GM18498 (cell line): ENCODE results near the gene BMP7.

Experiments
- ATAC-seq: cut with Tn5 transposase; IDR thresholded peaks from one replicate; pipeline ENCODE4 v1.9.1; 2021; ENCODE audit warnings: mild to moderate bottlenecking, moderate library complexity; ENCODE audit not compliant: unreplicated experiment

BMP7 gene

DNA sequence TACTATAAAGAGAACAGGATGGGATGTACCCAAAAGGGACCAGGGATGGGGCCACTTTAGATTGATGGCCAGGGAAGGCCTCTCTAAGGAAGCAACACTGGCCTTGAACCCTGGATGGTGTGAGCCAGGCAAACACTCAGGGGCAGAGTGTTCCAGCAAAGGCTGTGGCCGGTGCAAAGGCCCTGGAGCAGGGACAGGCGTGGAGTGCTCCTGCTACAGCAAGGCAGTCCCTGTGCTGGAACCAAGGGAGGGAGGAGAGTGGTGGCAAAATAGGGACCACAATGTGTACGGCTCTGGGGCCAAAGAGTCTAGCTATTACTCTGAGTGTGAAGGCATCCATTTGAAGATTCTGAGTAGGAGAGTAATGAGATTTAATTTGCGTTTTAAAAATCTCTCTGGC lies 131.6 kb downstream of the BMP7 start:
- ATAC-seq: no peak

DNA sequence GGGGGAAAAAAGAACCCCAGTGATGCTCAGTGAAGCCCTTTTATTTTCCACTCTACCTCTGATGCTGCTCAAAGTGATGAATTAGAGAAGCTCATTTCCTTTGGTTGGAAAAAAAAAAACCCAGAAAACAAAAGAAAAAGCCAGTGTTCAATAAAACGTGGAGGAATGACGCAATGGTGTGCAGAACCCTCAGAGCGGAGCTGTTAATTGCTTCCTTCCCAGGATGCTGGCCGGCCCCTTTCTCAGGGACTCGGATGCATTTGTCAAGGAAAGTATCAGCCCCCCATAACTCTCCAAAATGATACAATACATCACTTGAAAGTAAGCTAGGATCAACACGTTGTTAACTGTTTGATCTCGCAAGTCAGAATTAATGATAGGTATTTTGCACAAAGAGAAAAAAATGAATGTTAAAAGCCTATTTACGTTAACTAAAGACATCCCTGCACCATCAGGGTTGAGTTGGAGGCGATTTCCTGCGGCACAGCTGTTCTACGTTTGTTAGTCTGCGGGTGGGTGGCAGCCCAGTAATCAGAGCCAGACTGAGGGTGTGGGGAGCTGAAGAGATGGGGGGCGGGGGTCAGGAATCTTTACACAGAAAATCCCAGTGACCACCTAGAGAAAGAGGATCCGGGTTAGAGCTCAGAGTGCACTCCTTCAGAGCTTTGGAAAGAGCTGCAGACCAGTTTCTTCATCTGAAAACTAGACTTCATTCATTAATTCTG lies 132.4 kb downstream of the BMP7 start:
- no peak for ATAC-seq

DNA sequence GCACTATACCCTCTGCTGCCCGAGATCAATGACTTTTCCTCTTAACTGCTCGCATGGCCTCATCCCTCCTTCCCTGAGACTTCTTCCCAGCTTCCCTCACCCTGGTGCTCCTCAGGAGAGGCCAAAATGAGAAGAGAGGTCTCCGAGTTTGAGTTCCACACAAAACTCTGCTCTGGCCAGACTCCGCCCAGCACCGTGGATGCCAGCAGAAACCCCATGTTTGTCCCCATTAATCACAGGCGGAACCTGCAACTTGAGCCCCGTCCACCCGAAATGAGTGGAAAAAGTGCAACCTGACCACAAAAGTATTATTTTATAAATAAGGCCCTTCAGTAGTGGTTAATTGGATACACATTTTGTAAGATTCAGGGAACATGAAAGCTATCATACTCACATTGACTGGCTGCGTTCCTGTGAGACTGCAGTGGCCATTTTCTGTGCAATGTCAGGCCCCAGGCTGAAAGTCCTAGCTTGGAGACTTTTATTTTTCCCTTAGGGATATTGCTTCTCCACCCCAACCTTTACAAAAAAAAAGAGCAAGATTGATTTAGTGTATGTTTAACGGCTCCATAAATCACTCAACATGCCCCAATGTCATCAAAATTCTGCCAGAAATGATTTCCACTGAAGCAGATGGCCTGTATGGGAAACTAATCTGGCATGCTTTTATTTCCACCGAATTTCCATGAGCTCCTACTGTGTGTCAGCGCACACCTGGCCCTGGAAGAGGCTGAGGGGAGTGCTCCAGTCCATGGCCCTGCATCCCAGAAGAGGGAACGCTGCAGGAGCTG lies 134.6 kb downstream of the BMP7 start:
- ATAC-seq: no peak

DNA sequence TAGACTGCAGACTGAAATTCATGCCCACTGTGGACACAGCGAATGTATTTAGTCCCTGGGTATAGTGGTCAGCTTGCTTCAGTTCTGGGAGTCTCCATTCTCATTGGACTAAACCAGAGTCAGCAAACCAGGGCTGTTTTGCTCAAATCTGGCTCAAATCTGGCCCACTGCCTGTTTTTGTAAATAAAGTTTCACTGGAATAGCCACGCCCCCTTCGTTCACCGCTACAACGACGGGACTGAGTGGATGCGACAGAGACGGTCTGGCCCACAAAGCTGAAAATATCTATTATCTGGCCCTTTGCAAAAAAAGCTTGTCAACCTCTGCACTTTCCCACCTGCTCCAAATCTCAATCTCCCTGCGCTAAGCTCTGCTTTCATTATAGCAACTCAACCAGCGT lies 135.4 kb downstream of the BMP7 start:
- no peak for ATAC-seq

DNA sequence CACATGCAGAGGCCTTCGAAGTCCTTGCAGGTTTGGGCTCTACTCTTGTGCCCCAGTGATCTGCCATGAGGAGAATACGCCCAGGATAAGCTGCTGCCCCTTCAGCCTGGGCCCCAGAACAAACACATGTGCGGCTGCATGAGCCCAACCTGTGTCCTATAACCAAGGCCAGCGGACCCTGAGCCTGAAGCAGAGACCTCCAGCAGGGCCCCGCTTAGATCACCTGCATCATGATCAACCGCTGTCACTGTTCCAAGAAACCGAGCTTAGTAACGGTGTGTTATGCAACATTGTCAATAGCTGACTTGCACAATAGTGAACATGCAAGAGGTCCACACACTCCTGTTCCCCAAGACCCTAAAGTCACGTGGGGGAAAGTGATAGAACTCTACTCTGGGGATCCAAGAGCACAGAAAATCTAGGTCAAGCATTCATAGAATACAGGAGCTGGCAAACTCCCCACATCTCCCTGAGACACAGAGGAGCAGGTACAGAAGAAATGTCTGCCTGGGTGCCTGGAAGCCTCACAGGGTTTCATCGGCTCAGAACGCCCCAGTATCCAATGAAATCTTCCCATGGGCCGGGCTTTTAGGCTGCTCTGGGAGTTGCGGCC lies 136.2 kb downstream of the BMP7 start:
- no peak for ATAC-seq

DNA sequence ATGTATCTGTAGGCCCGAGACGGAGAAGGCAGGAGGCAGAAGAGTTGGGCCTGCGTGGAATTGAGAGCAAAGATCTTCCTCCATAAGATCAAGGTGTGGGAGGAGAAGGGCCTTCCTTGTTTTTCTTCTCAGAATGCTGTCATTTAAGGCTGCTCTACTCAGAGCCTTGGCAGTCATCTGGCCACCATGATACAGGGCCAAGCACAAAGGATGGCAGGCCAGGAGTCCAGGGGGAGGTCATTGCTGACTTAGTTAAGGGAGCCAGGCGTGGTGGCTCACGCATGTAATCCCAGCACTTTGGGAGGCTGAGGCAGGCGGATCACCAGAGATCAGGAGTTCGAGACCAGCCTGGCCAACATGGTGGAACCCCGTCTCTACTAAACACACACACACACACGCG lies 137.1 kb downstream of the BMP7 start:
- ATAC-seq: no peak

DNA sequence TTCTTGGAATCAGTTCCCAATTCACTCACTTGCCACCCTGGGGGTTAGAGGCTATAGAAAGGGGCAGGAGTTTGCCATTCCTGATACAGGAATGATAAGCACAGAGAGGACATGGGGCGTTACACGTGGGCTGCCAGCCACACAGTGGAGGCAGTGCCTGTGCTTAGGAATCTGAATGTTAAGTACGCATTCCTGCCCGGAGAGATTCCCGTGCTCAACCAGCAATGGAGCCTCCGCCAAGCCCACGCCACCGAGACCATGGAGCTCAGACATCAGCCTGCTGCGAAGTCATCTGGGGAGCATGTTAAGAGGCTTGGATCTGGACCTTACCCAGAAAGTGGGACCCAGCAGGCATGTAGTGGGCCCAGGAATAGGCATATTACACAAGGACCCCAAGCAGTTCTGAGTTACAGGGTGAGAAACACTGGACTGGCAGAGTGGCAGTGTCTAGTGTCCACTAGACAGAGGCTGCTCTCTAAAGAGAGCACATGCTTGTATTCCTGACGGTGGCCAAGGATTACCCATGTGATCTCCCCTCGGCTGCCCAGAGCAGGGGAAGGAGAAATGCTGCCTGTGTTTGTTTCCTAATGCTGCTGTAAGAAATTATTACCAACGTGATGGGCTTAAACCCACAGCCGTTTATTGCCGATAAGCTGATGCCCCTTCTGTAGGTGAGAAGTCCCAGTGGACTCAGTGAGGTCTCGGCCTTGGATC lies 138.2 kb downstream of the BMP7 start:
- ATAC-seq: no peak

DNA sequence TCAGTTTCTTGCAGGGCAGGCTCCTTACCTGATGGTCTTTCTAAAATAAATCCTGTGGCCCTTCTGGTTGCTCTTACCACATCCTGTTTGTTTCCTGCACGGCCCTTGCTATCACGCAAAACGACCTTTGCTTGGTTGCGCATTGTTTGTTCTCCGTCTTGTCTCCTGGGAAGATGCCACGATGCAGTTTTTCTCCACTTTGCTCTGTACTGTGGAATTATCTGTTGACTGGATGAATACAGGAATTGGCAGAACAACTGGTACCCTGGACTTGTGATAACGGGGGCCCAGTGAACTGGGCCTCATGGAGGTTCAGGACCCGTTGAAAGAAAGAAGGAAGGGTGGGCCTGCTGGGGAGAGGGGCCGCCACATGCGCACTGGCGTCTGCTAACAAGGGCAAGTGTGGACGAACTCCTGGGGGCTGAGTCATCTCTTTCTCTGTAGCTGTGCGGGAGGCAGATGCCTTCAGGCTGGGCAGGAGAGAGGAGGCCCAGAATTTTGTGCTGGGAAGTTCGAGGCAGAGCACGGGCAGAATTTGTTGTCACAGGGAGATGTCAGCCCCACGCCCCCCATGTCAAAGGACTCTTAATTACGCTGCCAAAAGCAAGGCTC lies 139.9 kb downstream of the BMP7 start:
- ATAC-seq: no peak

DNA sequence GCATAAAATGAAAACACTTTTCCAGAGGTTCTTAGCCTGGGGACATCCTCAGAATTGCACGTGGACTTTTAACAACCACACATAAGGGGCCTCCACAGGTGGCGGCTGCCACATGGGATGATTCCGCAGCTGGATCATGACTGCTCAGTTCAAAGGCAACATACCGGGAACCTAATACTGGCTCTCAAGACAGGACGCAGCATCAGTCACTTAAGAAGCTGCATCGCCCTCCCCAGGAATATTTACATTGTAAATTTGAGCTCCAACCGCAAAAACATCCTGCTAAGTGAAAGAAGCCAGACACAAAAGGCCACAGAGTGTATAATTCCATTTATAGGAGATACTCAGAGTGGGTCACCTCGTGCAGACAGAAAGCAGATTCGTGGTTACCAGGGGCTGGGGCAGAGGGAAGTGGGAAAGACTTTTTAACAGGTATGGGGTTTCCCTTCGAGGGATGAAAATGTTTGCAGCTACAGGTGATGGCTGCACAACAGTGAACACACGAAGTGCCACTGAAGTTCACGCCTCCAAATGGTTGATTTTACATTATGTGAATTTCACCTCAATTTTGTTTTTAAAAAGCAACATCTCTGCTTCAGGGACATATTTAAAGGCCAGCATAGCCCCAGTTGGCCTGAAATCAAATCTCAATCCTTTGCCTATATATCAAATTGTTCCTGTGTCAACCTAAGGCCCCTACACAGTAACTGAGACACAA lies 141.5 kb downstream of the BMP7 start:
- no peak for ATAC-seq

DNA sequence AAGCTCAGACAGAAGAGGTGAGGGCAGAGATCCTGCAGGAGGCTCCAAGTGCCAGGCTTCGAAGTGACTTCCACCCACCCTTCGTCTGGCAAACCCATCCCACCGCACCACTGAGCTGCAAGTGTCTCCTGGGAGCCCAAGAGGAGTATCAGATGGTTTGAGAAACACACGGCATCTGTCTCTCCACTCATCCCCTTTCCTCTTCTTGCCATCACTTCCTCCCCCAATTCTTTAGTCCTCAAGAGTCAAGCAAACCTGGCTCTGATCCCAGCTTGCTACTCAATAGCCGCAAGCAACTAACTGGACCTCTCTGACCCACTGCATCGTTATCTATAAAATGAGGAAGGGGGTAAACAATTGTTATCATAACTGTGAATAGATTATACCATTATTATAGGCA lies 142.1 kb downstream of the BMP7 start:
- no peak for ATAC-seq

DNA sequence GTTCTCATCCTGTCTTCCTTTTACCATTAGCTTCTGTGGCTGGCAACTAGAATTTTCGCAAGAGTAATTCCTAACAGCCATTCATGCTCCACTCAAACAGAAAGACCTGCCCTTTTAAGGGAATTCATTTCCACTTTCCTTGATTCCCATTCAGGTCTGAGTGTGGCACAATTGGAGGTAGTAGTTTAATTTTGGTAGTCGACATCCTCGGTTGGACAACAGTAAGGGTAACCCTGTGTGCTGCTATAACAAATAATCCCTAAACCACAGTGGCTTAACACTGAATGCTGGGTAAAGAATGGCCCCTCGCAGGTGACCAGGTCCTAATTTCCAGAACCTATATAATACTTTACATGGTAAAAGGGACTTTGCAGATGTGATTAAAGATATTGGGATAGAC lies 142.9 kb downstream of the BMP7 start:
- no peak for ATAC-seq

DNA sequence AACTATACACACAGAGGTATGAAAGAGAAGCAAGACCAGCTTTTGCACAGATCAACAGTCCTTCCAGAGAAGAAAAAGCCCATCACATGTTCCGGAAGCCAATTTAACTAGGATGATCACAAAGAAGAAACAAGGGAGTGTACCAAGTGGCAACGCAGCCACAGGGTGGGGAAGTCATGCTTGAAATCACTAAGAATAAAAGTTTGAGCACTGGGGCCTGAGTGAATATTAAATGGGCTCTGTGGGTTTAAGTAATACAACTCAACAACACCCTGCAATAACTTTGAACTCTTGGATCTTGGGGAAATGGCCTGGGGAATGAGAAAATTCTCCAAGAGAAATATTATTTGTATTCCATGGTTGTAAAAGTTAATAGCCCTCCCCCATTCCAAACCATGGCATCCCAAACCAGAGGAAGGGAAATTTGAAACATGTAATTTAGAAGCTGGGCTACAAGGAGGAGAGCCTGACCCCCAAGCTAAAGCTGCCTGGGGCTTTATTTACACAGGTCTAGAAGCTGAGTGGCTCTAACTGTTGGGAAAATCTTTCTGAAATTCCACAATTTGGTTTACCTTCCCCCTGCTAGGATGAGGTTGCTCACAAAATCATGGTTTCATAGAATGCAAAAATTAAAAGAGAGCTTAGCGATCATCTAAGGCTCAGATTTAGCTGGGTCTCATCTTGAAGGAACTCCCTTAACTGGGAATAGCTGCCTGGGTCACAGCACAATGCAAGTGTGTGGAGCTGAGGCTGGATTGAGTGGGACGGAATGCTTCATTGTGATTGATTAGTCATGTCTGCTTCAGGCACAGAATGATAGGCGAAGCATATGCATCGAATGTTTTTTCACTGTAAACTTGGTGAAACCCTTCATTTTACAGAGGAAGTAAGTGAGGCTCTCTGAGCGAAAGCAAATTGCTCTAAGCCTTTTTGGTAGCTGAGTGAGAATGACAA lies 143.6 kb downstream of the BMP7 start:
- ATAC-seq: no peak

DNA sequence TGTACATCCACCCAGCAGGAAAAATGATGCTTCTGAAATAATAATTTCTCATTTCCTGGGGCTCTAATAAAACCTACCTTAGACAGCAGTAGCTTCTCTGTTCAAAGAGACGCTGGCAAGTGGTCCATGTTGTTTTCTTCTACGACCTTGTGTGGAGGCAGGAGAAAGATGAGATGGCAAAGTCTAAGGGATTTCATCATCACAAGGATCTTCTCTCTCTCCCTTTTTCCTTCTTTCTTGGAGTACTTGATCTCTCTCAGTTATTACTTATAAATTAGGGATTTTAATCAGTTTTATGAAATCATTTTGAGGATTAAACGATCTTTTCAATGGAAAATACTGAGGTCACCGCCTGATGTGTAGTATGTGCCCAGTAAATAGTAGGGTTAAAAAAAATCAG lies 147.5 kb downstream of the BMP7 start:
- no peak for ATAC-seq
